Sciatic nerve (tissue), 2 donors: ENCODE results near the gene KRT81. TPM values are rescaled to one million over a fixed set of nuclear protein-coding genes. Genes with fewer than 3 reads are reported as not detected.
"Not testable (repeated sequence)": the region's sequence is repeated elsewhere in the genome, so short reads cannot be mapped to it uniquely, and the experiment has no call there.

Experiments used
- ATAC-seq: fragments of 200-7000 bp; cut with Tn5 transposase; one replicate; pipeline ENCODE4 v1.9.1; 2020; ENCODE audit warnings: mild to moderate bottlenecking, moderate library complexity
- DNase-seq: peaks from one replicate; pipeline ENCODE4 v3.0.0-alpha.2; 2020; ENCODE audit warnings: low spot score
- intact Hi-C: fragments of 100-400 bp; cut with DNase I; formaldehyde crosslinking; loops from one replicate; pipeline ENCODE4 v1.14.2; 2022
- total RNA-seq: library from RNA; stranded (reverse); fragmentation: NEBNext Ultra II Directional; extraction: Animal tissue kit (Norgen Biotek cat#: 25700); gene quantifications from one replicate; pipeline ENCODE4 v1.2.1, GENCODE V29; 2021
- donor health status: DM: no; HTN: no; CAD: no.
- donor health status: DM: no; HTN: no; CAD: no.

KRT81 gene
- total RNA-seq, 1 donor from 2014 or later: not detected

DNA sequence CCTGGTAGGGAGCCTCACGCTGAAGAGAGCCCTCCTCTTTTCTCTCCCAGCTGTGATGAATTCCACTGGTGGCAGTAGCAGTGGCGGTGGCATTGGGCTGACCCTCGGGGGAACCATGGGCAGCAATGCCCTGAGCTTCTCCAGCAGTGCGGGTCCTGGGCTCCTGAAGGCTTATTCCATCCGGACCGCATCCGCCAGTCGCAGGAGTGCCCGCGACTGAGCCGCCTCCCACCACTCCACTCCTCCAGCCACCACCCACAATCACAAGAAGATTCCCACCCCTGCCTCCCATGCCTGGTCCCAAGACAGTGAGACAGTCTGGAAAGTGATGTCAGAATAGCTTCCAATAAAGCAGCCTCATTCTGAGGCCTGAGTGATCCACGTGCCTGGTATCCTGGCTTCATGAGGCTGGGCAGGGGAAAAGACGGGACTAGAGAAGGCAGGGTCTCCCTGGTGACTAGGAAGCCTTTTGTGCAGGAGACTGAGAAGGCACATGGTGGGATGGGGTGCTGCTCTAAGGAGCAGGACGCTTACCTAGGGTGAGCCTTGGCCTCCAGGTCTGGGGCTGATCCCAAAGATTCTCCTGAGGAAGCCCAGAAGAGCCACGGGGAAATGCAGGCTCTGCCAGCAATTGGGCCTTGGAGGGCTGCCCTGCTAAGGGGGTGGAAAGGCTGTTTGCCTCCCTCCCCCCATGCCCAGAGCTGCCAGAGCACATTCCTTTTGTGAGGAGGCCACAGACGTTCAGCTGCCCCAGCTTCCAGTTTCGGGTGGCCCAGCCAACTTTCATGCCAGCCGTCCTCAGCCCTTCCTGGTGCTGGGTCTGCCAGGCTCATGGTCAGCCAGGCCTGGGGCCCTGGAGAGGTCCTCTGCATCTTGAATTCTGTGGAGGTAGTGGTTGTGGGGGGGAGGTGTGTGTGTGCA lies 42.5 kb downstream of the KRT81 start:
- DNase-seq (no peak), ATAC-seq (no peak)
- intact Hi-C loops: no loop called here

GRCh38 chr12:52247622-52248540 lies 43.5 kb downstream of the KRT81 start:
- DNase-seq (no peak), ATAC-seq (no peak)
- intact Hi-C loops: no loop called here

GRCh38 chr12:52246720-52247621 lies 44.4 kb downstream of the KRT81 start:
- DNase-seq (no peak), ATAC-seq (no peak)
- intact Hi-C loops: no loop called here

- no peak for DNase-seq
- intact Hi-C loops: no loop called here
- no peak for ATAC-seq
These were observed 45.3 kb downstream of the KRT81 start for GRCh38 chr12:52245962-52246569.

DNA sequence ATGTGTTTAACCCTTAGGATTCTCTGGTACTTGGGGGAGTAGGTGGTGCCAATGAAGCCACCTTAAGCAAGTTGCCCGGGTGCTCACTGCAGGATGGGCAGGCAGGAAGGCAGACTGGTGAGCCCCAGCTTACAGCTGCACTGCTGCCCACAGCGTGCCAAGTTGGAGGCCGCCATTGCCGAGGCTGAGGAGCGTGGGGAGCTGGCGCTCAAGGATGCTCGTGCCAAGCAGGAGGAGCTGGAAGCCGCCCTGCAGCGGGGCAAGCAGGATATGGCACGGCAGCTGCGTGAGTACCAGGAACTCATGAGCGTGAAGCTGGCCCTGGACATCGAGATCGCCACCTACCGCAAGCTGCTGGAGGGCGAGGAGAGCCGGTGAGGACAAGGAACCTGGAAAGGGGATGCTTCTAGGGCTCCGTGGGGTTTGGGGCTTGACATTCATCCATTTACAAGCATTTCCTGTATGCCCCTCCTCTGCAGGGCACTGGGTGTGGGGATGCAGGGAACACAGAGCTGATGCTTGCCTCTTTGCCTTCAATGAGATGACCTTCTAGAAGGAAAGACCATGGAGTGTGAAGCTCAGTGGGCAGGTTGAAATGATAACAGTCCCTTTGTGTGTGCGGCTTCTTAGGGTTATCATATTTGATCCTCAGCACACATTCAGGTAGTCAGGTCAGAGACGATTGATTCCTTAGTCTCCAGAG lies 45.9 kb downstream of the KRT81 start:
- intact Hi-C loops: no loop called here
- ATAC-seq (no peak), DNase-seq (no peak)

DNA sequence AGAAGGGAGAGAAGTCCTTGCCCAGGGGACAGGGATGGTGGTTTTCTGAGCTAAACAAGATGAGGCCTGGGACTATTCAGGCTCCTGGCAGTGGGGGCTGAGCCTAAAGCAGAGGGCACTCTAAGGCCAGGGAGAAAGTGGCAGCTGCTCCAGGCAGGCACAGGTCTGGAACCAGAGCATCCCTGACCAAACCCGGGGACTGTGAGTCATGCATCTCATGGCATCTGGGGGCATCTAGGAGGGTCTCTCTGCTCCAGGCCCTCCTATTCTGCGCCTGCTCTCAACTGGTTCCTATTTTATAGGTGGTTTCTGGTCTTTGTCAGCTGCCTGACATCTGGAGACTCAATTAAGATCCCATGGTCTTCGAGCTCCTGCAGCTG lies 46.7 kb downstream of the KRT81 start:
- intact Hi-C loops: no loop called here
- DNase-seq (no peak), ATAC-seq (no peak)

- ATAC-seq (peak; percentile 81), DNase-seq (peak; percentile 81)
- intact Hi-C loops: no loop called here
These were observed 47.3 kb downstream of the KRT81 start for GRCh38 chr12:52243856-52244614.

- ATAC-seq (peak; percentile 16), DNase-seq (no peak)
- intact Hi-C loops: no loop called here
These were observed 48.0 kb downstream of the KRT81 start for GRCh38 chr12:52243259-52243855.

GRCh38 chr12:52242442-52243258 lies 48.7 kb downstream of the KRT81 start:
- no peak for DNase-seq
- intact Hi-C loops: no loop called here

DNA sequence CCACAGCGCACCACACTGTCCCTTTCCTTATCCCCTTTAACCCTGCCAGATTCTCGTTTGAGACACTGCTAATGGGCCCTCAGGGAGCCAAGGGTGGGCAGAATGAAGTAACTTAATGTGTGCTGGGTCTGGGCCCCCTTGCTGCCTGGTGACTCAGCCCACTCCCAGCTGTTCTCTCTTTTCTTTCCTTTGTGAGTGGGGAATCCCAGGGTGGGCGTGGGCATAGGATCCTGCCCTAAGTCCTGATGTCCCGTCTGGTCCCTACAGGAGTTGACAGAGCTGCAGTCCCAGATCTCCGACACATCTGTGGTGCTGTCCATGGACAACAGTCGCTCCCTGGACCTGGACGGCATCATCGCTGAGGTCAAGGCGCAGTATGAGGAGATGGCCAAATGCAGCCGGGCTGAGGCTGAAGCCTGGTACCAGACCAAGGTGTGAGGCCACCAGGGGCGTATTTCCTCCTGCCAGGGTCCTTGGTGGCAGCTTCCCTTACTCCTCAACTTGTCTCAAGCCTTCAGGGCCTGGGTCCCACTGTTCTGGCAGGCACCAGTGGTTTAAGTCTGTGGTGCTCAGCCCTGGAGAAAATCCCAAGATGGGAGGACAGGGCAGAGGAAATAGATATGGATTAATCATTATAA lies 50.0 kb downstream of the KRT81 start:
- ATAC-seq: no peak
- no peak for DNase-seq

More at GRCh38 chr12:52242442-52243258, 48.7 kb downstream of the KRT81 start:
- ATAC-seq: no peak

DNA sequence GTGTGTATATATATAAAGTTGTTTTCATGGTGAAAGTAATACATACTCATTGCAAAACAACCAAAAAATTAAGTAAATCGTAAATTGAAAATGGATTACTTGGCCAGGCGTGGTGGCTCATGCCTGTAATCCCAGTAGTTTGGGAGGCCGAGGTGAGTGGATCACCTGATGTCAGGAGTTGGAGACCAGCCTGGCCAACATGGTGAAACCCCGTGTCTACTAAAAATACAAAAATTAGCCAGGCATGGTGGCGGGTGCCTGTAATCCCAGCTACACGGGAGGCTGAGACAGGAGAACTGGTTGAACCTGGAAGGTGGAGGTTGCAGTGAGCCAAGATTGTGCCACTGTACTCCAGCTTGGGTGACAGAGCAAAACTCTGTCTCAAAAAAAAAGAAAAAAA lies 51.1 kb downstream of the KRT81 start:
- DNase-seq, intact Hi-C loops, ATAC-seq: not testable (repeated sequence)

More for the DNA sequence above, 50.0 kb downstream of the KRT81 start:
- intact Hi-C loops: no loop called here

DNA sequence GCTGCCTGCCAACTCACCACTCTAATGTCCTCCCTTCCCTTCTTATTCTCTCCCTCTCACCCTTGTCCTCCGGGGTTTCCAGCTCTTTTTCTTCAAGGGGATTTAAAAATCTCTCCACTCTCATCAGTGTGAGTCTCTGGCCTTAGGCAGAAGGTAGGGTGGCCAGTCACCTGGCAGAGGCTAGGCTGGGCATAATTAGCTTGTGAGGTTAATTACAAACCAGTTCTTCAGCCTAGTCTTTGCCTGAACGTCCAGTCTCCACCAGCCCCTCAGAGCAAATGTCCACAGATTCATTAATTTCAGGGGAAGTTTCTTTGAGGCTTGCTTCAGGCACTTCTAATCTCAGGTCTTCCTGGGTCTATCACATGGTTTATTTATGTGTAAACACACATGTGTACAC lies 51.6 kb downstream of the KRT81 start:
- ATAC-seq: no peak

DNA sequence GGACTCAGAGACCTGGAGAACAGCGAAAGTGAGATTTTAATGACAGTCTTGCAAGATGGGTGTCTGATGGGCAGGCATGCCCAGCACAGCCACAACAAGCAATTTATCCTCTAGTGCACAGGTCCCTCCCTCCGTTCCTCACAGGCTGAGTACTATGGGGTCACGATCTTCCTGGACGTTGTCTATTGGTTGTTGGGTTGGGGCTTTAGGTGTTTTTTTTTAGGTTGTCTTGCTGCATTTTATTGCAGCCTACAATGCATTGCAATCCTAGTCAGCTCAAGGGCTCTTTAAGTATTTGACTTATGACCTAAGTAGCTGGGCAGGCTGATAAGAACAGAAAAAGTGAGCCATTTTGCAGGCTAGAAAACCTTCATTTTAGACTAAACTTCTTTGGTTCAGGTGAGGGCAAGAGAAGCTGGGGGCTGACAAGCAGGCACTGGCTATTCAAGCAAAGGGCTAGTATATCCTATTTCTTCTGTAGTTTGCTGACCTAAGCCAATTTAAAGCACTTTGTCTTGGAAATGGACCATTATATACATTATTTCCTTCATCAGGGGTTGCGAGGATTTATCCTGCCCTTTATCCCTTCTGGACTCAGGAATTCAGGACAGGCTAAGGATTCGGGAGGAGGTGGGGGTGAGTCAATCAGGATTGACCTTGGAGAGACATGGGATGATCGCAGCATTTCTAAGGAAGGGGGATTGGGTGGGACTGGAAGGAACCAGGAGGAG lies 52.3 kb downstream of the KRT81 start:
- DNase-seq (no peak), ATAC-seq (no peak)
- intact Hi-C loops: no loop called here

More for the DNA sequence above, 51.6 kb downstream of the KRT81 start:
- no peak for DNase-seq
- intact Hi-C loops: no loop called here

DNA sequence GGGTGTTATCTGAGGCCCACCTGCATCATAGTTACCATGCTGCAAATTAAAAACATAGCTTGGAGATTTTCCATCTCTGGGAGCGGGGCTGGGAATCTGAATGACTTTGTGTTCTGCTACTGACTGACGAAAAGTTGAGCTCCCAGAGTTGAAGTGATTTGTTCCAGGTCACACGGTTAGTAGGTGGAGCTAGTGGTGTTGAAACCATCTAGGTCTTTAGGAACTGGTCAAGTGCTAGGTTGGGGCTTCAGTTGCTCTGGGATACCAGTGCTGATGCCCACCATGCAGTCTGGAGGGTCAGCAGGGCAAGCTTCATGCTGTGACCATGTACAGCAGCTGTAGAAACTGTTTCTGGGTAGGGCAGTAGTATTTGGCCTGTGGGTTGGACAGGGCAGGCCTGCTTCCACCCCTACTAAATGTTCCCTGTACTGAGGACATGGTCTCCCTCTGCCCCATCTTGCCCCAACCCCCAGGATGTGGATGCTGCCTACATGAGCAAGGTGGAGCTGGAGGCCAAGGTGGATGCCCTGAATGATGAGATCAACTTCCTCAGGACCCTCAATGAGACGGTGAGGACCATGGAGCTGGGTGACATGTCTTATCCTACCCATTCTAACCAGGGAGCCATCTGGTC lies 53.0 kb downstream of the KRT81 start:
- intact Hi-C loops: no loop called here
- ATAC-seq: peak; percentile 67
- DNase-seq: no peak
